GM12878 (cell line): ENCODE data around the gene UTS2R. TPM values are rescaled to one million over a fixed set of nuclear protein-coding genes. Genes with fewer than 3 reads are reported as not detected.

Source experiments
- ATAC-seq: fragments of 200-7000 bp; cut with Tn5 transposase; 3 replicates; pipeline ENCODE4 v1.9.1; 2020; ENCODE audit warnings: mild to moderate bottlenecking, moderate library complexity
- BruUV-seq: library from RNA; stranded (reverse); fragments of 400-500 nt; replicated peaks from 2 replicates; lab custom pipeline; 2021; lab: Mats Ljungman, UMichigan
- CTCF ChIA-PET: fragments of 300-600 bp; sonication (Branson Sonifier 250); formaldehyde crosslinking; extraction: SDS; loops from one replicate; lab custom pipeline; 2021; ENCODE audit warnings: inconsistent platforms; lab: Yijun Ruan, JAX
- POLR2A ChIA-PET: fragments of 350-600 bp; formaldehyde crosslinking; extraction: SDS; loops from one replicate; lab custom pipeline; 2021; ENCODE audit warnings: inconsistent platforms; lab: Charles Lee
- RAD21 ChIA-PET: fragments of 300-600 bp; sonication (Branson Sonifier 250); formaldehyde crosslinking; loops from one replicate; lab custom pipeline; 2023; ENCODE audit warnings: antibody characterized with exemption; ENCODE audit not compliant: unreplicated experiment; lab: Charles Lee
- SMC1A ChIA-PET: fragments of 300-600 bp; sonication (Branson Sonifier 250); formaldehyde crosslinking; loops from one replicate; lab custom pipeline; 2023; ENCODE audit not compliant: unreplicated experiment, uncharacterized antibody; lab: Charles Lee
- DNase-seq: peaks from one replicate; pipeline ENCODE4 v3.0.0-alpha.2; 2011; ENCODE audit warnings: low read depth, low spot score
- FAIRE-seq: peaks from 3 replicates; lab custom pipeline; 2011; peaks lifted over from hg19 to GRCh38; lab: Jason Lieb, UNC
- H2AFZ ChIP-seq: 2 replicates; pipeline ENCODE4 v1.6.0; 2011; ENCODE audit warnings: low read depth, low read length, control low read depth; ENCODE audit not compliant: control insufficient read depth
- H3K27ac ChIP-seq: 2 replicates; pipeline ENCODE4 v1.5.1; 2011; ENCODE audit warnings: control low read depth; ENCODE audit not compliant: control insufficient read depth, insufficient read depth
- H3K27me3 ChIP-seq, 2 experiments: replicated peaks in 1 of 2; 2 replicates each; pipeline versions ENCODE4 v1.6.0 to v1.6.1; 2011; ENCODE audit warnings: low read length in 1 of 2; ENCODE audit not compliant: control insufficient read depth in 2 of 2, insufficient read depth in 2 of 2
- H3K36me3 ChIP-seq, 2 experiments: 2 replicates each; pipeline ENCODE4 v1.5.1; 2011; ENCODE audit warnings: low read length in 1 of 2; ENCODE audit not compliant: control insufficient read depth in 2 of 2, insufficient read depth in 2 of 2
- H3K4me1 ChIP-seq: 2 replicates; pipeline ENCODE4 v1.6.1; 2011; ENCODE audit warnings: mild to moderate bottlenecking, low read length, moderate library complexity, mixed read lengths; ENCODE audit not compliant: control insufficient read depth, insufficient read depth
- H3K4me2 ChIP-seq: 2 replicates; pipeline ENCODE4 v1.6.0; 2011; ENCODE audit warnings: control low read depth; ENCODE audit not compliant: control insufficient read depth, insufficient read depth
- H3K4me3 ChIP-seq: fragments of 200-600 bp; sonication (generic); 2 replicates; pipeline ENCODE4 v1.5.1; 2016
- H3K79me2 ChIP-seq: 2 replicates; pipeline ENCODE4 v1.6.0; 2011; ENCODE audit warnings: low read length; ENCODE audit not compliant: control insufficient read depth, insufficient read depth
- H3K9ac ChIP-seq: 2 replicates; pipeline ENCODE4 v1.8.0; 2011; ENCODE audit warnings: low read length, control low read depth, mixed read lengths; ENCODE audit not compliant: control insufficient read depth, insufficient read depth
- H3K9me3 ChIP-seq: replicated peaks from 3 replicates; pipeline ENCODE4 v1.5.1; 2011; ENCODE audit warnings: mild to moderate bottlenecking, low read length; ENCODE audit not compliant: control insufficient read depth, insufficient read depth
- H4K20me1 ChIP-seq: 2 replicates; pipeline ENCODE4 v1.6.0; 2011; ENCODE audit not compliant: control insufficient read depth, insufficient read depth
- POLR2AphosphoS5 ChIP-seq: IDR thresholded peaks from 2 replicates; pipeline ENCODE4 v1.6.1; 2011; ENCODE audit warnings: mild to moderate bottlenecking, low read length, inconsistent platforms
- RB1 ChIP-seq: fragments of 450-650 bp; formaldehyde crosslinking; IDR thresholded peaks from 2 replicates; pipeline ENCODE4 v1.6.1; 2017; ENCODE audit warnings: mild to moderate bottlenecking, borderline replicate concordance
- TCF3 ChIP-seq: IDR thresholded peaks from 2 replicates; pipeline ENCODE4 v1.6.1; 2012; ENCODE audit warnings: low read depth, mild to moderate bottlenecking, low read length, borderline replicate concordance; ENCODE audit not compliant: insufficient read depth
- ZNF274 ChIP-seq: IDR thresholded peaks from one replicate; pipeline ENCODE4 v1.8.0; 2011; ENCODE audit not compliant: insufficient read length, insufficient read depth
- WGBS: methylation state at CpG from one replicate; pipeline ENCODE4 v1.1.6; 2016; ENCODE audit warnings: low lambda C conversion rate; ENCODE audit not compliant: insufficient replicate concordance, insufficient coverage; ENCODE audit errors: missing lambda C conversion rate; 5-methylcytosine and 5-hydroxymethylcytosine counted together
- in situ Hi-C: fragments of 300-500 bp; cut with MboI; formaldehyde crosslinking; loops from 9 replicates; pipeline ENCODE4 v1.14.3; 2018; ENCODE audit warnings: mixed read lengths
- intact Hi-C: fragments of 100-400 bp; cut with micrococcal nuclease; formaldehyde crosslinking; loops from one replicate; pipeline ENCODE4 v1.14.2; 2022; ENCODE audit not compliant: unreplicated experiment
- polyA plus RNA-seq, 11 experiments: library from polyadenylated mRNA; depleted of rRNA in 4 of 11; unstranded in 6 of 11; stranded (reverse) in 5 of 11; fragments of >200 nt; fragmentation: Nextera tagmentation in 4 of 11; fragmentation: Illumina TruSeq in 1 of 11; extraction: Ambion mirVana in 4 of 11; extraction: Trizol in 1 of 11; gene quantifications; 1 replicate in 1 of 11; 2 replicates in 10 of 11; pipeline versions ENCODE4 v1.2.1 to v1.2.3, GENCODE V29; 2011 to 2016; ENCODE audit warnings: inconsistent platforms in 2 of 11, missing spikeins in 2 of 11, low read depth in 1 of 11
- total RNA-seq, 4 experiments: library from RNA; depleted of rRNA in 3 of 4; stranded (reverse); fragments of >200 nt in 3 of 4; fragmentation: Illumina TruSeq in 1 of 4; extraction: Trizol in 1 of 4; gene quantifications; 2 replicates each; pipeline versions ENCODE4 v1.2.1 to v1.2.3, GENCODE V29; 2013 to 2021
- TF ChIP-seq, protein P1 (sequence below): fragments of 450-650 bp; conservative IDR thresholded peaks from 2 replicates; pipeline ENCODE4 v1.6.1; 2017; ENCODE audit warnings: mild to moderate bottlenecking, moderate library complexity

UTS2R gene
- total and polyA plus RNA-seq, 10 of the 15 experiments (the other 5 are each of a cell fraction or from before 2014, with no cell fraction given), result 0.04 to 0.36 (median 0.11) TPM; not detected in 6

DNA sequence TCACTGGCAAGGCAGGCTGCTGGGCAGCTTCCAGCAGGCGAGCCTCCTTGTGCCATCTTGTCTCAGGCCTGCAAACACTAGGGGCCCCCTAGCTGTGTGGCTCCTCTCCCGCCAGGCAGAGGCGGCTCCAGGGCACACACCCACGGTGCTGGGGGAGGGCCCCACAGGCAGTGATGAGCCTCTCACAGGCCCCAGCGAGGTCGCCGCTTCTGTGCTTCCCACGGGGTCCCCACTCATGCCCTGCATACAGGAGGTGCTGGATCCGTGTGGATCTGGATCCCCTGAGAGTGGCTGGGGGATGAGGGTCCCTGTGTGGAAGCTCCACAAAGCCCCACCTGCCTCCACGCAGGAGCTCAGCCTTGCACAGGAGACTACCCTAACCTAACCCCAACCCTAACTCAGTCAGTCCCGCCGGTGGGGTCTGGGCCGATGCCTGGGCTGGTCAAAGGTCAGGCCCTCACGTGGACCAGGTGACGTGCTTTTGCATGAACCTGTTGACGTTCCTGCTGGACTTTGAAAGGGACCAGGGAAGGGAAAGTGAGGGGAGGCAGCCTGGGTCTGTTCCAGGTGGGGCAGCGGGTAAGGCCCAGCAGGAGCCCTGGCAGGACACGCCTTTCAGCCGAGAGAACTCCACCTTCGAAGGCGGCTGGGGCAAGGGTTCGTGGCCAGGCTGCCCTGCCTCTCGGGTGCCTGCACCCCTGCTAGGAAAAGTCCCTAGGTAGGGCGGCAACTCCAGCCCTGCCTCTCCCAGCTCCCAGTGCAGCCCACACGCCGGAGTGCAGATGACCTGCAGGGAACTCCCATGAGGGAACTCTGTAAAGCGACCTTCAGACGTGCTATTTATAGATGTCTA lies 43.2 kb upstream of the UTS2R start (continued):
- TF ChIP-seq POLR2AphosphoS5, result no peak
- no peak for TF ChIP-seq TCF3
- TF ChIP-seq, protein P1, sequence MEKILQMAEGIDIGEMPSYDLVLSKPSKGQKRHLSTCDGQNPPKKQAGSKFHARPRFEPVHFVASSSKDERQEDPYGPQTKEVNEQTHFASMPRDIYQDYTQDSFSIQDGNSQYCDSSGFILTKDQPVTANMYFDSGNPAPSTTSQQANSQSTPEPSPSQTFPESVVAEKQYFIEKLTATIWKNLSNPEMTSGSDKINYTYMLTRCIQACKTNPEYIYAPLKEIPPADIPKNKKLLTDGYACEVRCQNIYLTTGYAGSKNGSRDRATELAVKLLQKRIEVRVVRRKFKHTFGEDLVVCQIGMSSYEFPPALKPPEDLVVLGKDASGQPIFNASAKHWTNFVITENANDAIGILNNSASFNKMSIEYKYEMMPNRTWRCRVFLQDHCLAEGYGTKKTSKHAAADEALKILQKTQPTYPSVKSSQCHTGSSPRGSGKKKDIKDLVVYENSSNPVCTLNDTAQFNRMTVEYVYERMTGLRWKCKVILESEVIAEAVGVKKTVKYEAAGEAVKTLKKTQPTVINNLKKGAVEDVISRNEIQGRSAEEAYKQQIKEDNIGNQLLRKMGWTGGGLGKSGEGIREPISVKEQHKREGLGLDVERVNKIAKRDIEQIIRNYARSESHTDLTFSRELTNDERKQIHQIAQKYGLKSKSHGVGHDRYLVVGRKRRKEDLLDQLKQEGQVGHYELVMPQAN, result no peak
- TF ChIP-seq, all 136 proteins: peak for 0

DNA sequence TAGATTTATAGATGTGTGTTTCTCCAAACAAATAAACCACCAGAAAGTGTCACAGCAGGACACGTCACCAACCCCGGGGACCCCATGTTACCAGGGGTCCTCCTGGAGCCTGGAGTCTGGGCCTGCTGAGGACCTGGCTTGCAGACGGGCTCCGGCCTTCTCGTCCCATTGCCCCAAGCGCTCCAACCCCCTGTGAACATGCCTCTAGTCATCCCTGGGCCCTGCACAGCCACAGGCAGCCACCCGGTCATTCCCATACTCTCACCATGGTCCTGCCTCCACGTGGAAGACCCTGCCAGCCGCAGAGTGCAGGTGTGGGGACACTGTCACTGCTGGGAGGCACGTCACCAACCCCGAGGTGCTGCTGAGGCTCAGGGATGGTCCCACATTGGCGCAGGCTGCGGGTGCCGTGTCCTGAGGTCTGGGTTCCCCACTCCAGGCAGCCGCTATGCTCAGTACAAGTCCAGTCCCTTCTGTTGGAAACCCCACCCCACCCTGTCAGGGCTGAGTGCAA lies 42.5 kb upstream of the UTS2R start:
- DNase-seq (no peak), ATAC-seq (no peak), FAIRE-seq (no peak)
- Histone ChIP-seq H3K27me3 (peaks cover 6 to 7% of the 10 kb centered on the region in 2 experiments; a peak in 3 of 4 replicates), H3K4me3 (no peak overlapping the region), H3K4me1 (peaks cover 4% of the 10 kb centered on the region), H2AFZ (no peak overlapping the region), H4K20me1 (no peaks in the 10 kb centered on the region), H3K4me2 (no peak overlapping the region), H3K36me3 (no peaks in the 10 kb centered on the region), H3K9ac (no peak overlapping the region), H3K79me2 (no peaks in the 10 kb centered on the region), H3K9me3 (no peaks in the 10 kb centered on the region; the same call in 2 of the 3 replicates), H3K27ac (no peak overlapping the region)
- WGBS, result 36% methylated on average over 15 of the region's 15 CpGs
- intact Hi-C loops (no loop called here), in situ Hi-C loops (no loop called here)
- TF ChIP-seq ZNF274, result no peak
- no peak for TF ChIP-seq RB1
- SMC1A ChIA-PET, result no interaction called here
- no TSS peak for BruUV-seq
- CTCF ChIA-PET, result no interaction called here
- POLR2A ChIA-PET, result no interaction called here
- RAD21 ChIA-PET, result no interaction called here
